IPS-18a (cell line): ENCODE measurements around the gene WIPF1.

ENCODE experiments used
- H3K27ac ChIP-seq: one replicate; pipeline ENCODE4 v1.5.1; 2013; ENCODE audit warnings: low read length
- H3K27me3 ChIP-seq: one replicate; pipeline ENCODE4 v1.6.1; 2013; ENCODE audit warnings: mild to moderate bottlenecking, low read length; ENCODE audit not compliant: control insufficient read depth, insufficient read depth
- H3K36me3 ChIP-seq: one replicate; pipeline ENCODE4 v1.6.1; 2013; ENCODE audit warnings: low read depth, low read length; ENCODE audit not compliant: control insufficient read depth
- H3K4me1 ChIP-seq: one replicate; pipeline ENCODE4 v1.6.1; 2013; ENCODE audit warnings: low read depth, low read length; ENCODE audit not compliant: control insufficient read depth
- H3K4me3 ChIP-seq: one replicate; pipeline ENCODE4 v1.5.1; 2013; ENCODE audit warnings: low read length
- H3K9ac ChIP-seq: one replicate; pipeline ENCODE4 v1.6.1; 2013; ENCODE audit warnings: mild to moderate bottlenecking, low read length, moderate library complexity
- H3K9me3 ChIP-seq: one replicate; pipeline ENCODE4 v1.6.1; 2013; ENCODE audit warnings: low read depth, low read length; ENCODE audit not compliant: control insufficient read depth

Gene WIPF1

DNA sequence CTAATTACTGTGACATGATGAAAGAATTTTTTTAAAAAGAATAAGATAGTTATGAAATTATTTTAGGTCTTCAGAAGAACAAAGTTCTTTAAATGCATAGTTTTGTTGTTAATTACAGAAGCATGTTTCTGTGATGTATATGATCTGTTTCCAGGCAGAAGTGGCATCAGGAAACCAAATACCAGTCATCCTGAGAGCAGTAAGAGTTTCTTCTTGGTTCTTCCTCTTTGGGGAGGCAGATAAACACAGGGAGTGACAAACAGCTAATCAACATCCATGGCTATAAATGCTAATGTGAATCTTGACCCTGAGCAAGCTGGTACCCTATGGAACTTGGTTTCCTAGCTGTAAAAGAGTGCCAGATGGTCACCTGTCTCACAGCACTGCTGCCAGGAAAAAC lies 29.2 kb downstream of the WIPF1 start:
- H3K9ac ChIP-seq, result no peak overlapping the region
- no peaks in the 10 kb centered on the region for H3K27me3 ChIP-seq
- no peak overlapping the region for H3K4me3 ChIP-seq
- H3K27ac ChIP-seq, result no peak overlapping the region
- H3K4me1 ChIP-seq, result no peaks in the 10 kb centered on the region
- H3K9me3 ChIP-seq, result no peaks in the 10 kb centered on the region
- no peaks in the 10 kb centered on the region for H3K36me3 ChIP-seq

DNA sequence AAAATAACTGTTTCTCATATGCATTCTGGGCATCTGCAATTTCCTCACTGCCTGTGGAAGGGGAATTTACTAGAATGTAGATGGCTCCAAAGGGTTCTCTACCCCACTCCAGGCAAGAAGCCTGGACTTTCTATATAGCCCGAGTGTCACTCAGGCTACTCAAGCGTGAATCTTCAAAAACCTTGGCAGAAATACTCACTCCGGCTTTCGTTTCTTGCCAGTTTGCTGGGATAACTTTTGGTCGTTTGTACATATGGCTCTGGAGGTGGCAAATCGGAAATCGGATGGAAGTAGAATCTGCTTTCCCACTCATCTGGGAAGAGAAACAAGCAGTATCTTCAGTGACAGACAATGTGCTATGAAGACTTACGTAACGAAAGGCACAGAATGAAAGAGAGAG lies 30.7 kb downstream of the WIPF1 start:
- no peak overlapping the region for H3K27ac ChIP-seq

GRCh38 chr2:174563530-174564282 lies 33.9 kb downstream of the WIPF1 start:
- H3K27me3 ChIP-seq, result no peaks in the 10 kb centered on the region
- H3K9ac ChIP-seq, result no peak overlapping the region
- no peak overlapping the region for H3K4me3 ChIP-seq
- H3K27ac ChIP-seq, result no peak overlapping the region
- no peaks in the 10 kb centered on the region for H3K4me1 ChIP-seq
- H3K9me3 ChIP-seq, result no peaks in the 10 kb centered on the region
- H3K36me3 ChIP-seq, result no peaks in the 10 kb centered on the region

More for the DNA sequence above, 30.7 kb downstream of the WIPF1 start:
- no peaks in the 10 kb centered on the region for H3K9me3 ChIP-seq
- H3K9ac ChIP-seq, result no peak overlapping the region
- H3K36me3 ChIP-seq, result no peaks in the 10 kb centered on the region
- H3K27me3 ChIP-seq, result no peaks in the 10 kb centered on the region
- H3K4me1 ChIP-seq, result no peaks in the 10 kb centered on the region
- H3K4me3 ChIP-seq, result no peak overlapping the region

DNA sequence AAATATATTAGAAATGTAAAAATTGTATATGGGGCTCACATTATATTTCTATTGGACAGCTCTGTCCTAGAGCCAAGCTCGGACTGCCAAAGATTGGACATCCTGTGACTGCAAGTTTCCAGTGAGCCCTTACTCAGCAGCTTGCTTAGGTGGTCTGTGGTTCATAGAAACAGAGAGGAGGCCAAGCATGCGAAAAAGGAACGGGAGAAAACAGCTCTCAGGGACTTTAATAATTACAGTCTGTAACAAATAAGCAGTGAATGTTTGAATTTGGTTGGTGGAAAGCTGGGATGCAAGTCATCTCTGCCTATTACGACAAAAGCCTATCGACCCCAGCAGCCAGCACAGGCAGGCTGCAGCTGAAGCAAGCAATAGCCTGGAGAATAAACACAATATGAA lies 35.6 kb downstream of the WIPF1 start:
- Histone ChIP-seq H3K4me3 (no peak overlapping the region), H3K27ac (no peak overlapping the region), H3K27me3 (no peaks in the 10 kb centered on the region), H3K4me1 (no peaks in the 10 kb centered on the region), H3K9me3 (no peaks in the 10 kb centered on the region), H3K9ac (no peak overlapping the region), H3K36me3 (no peaks in the 10 kb centered on the region)

DNA sequence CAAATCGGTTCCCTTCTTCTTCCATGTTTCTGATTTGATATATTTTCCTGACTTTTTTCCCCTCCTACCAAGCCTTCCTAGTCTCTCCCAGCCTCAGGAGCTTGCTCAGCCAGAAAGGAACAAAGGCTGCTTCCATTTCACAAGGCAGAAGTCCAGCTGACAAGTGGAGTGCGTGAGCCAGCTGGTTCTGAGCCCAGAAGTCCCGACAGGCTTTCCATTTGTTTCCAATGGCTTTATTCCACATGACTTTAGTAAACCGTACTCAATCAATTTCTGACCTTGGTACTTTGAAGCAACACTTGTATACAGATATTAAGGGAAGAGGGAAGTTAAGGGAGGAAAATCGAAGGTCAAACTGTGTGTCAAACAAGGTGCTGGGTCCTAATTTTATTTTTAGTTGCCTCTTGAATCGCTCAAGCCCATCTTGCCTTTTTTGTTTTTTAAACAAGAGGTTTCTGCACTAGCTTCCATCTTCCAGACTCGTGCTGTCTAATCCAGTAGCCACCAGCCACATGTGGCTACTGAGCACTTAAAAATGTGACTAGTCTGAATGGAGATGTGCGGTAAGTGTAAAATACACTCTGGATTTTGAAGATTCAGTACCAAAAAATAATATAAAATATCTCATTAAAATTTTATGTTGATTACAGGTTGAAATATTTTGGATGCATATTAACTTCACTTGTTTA lies 36.2 kb downstream of the WIPF1 start:
- Histone ChIP-seq H3K4me1 (no peaks in the 10 kb centered on the region), H3K36me3 (no peaks in the 10 kb centered on the region), H3K4me3 (no peak overlapping the region), H3K9me3 (no peaks in the 10 kb centered on the region), H3K27me3 (no peaks in the 10 kb centered on the region), H3K9ac (no peak overlapping the region), H3K27ac (no peak overlapping the region)

GRCh38 chr2:174560737-174561136 lies 36.9 kb downstream of the WIPF1 start:
- Histone ChIP-seq H3K4me3 (no peak overlapping the region), H3K4me1 (no peaks in the 10 kb centered on the region), H3K27me3 (no peaks in the 10 kb centered on the region), H3K9ac (no peak overlapping the region), H3K9me3 (no peaks in the 10 kb centered on the region), H3K27ac (no peak overlapping the region), H3K36me3 (no peaks in the 10 kb centered on the region)

- Histone ChIP-seq H3K4me3 (no peak overlapping the region), H3K9me3 (no peaks in the 10 kb centered on the region), H3K27me3 (no peaks in the 10 kb centered on the region), H3K27ac (no peak overlapping the region), H3K36me3 (no peaks in the 10 kb centered on the region), H3K4me1 (no peaks in the 10 kb centered on the region), H3K9ac (no peak overlapping the region)
Measured at GRCh38 chr2:174555998-174556397, 41.6 kb downstream of the WIPF1 start.

DNA sequence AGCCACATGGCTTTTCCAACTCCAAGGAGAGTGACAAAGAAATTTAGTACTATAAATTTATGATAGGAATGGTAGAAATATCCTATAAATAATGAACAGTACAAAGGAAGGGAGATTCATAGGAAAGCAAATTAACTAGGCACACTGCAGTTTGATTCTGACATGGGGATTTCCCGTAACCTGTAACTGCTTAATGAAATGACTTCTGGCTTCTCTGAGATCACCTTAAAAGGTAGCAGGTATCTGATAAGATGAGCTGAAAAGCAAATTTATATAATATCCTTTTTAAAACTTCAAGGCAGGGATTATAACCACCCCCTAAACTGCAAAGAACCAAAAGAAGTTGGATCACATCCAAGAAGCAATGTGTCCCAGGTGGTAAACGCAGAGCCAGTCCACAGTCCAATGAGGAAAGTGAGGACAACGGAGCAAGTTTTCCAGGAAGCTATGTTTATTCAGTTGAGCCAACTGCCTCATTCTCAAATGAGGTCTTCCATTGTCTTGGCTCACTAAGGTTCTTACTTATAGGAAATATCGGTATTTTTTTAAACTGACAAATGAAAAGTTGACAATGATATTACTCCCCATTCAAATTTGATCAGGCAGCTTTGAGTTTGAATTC lies 43.0 kb downstream of the WIPF1 start:
- Histone ChIP-seq H3K27ac (no peak overlapping the region), H3K36me3 (no peaks in the 10 kb centered on the region), H3K27me3 (no peaks in the 10 kb centered on the region), H3K9ac (no peak overlapping the region), H3K4me1 (no peaks in the 10 kb centered on the region), H3K4me3 (no peak overlapping the region), H3K9me3 (no peaks in the 10 kb centered on the region)

- Histone ChIP-seq H3K9me3 (no peaks in the 10 kb centered on the region), H3K36me3 (no peaks in the 10 kb centered on the region), H3K27me3 (no peaks in the 10 kb centered on the region), H3K4me3 (no peak overlapping the region), H3K27ac (no peak overlapping the region), H3K4me1 (no peaks in the 10 kb centered on the region), H3K9ac (no peak overlapping the region)
Measured at GRCh38 chr2:174553811-174554493, 43.7 kb downstream of the WIPF1 start.

DNA sequence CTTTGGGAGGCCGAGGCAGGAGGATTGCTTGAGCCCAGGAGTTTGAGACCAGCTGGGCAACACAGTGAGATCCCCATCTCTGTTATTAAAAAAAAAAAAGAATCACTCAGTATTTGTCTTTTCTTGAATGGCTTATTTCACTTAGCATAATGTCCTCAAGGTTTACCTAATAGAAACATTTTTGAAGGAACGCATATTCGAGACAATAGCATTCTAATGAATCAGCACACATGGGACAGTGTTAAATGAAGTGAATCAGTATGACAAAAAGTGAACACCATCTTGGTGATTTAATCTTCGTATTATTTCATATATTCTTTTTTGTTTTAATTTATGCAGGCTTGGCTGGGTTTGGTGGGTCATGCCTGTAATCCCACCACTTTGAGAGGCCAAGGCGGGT lies 44.7 kb downstream of the WIPF1 start:
- no peaks in the 10 kb centered on the region for H3K36me3 ChIP-seq
- H3K9ac ChIP-seq, result no peak overlapping the region
- no peak overlapping the region for H3K4me3 ChIP-seq
- no peak overlapping the region for H3K27ac ChIP-seq
- H3K27me3 ChIP-seq, result no peaks in the 10 kb centered on the region
- H3K9me3 ChIP-seq, result no peaks in the 10 kb centered on the region
- H3K4me1 ChIP-seq, result no peaks in the 10 kb centered on the region

DNA sequence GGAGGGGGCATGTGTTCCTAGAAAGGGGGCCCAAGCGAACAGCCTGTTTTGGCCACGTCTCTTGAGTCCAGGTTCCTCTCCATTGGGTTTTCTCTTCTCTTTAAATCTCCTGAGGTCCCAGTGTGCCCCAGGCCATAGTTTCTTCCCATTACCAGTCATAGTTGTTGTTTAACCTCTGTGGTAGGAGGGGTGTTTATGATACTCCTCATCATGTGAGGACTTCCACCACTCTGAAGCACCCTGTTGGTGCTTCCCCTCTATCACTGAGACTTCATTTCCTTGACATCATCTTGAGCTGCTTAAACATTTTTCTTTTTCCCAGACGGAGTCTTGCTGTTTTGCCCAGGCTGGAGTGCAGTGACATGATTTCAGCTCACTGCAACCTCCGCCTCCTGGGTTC lies 45.9 kb downstream of the WIPF1 start:
- Histone ChIP-seq H3K36me3 (no peaks in the 10 kb centered on the region), H3K9me3 (no peaks in the 10 kb centered on the region), H3K4me3 (no peak overlapping the region), H3K9ac (no peak overlapping the region), H3K27ac (no peak overlapping the region), H3K4me1 (no peaks in the 10 kb centered on the region), H3K27me3 (no peaks in the 10 kb centered on the region)
